Loucy (cell line): Measurements from ENCODE around the gene SLC17A7.

Source experiments
- EZH2phosphoT487 ChIP-seq: fragments of 200-600 bp; IDR thresholded peaks from 2 replicates; pipeline ENCODE4 v1.6.1; 2018; ENCODE audit warnings: antibody characterized with exemption, mild to moderate bottlenecking, moderate library complexity, borderline replicate concordance
- TF ChIP-seq, protein P1 (sequence below): fragments of 200-600 bp; sonication (generic); conservative IDR thresholded peaks from 2 replicates; pipeline ENCODE4 v1.5.1; 2014; ENCODE audit warnings: mild to moderate bottlenecking, antibody characterized with exemption, low read length

DNA sequence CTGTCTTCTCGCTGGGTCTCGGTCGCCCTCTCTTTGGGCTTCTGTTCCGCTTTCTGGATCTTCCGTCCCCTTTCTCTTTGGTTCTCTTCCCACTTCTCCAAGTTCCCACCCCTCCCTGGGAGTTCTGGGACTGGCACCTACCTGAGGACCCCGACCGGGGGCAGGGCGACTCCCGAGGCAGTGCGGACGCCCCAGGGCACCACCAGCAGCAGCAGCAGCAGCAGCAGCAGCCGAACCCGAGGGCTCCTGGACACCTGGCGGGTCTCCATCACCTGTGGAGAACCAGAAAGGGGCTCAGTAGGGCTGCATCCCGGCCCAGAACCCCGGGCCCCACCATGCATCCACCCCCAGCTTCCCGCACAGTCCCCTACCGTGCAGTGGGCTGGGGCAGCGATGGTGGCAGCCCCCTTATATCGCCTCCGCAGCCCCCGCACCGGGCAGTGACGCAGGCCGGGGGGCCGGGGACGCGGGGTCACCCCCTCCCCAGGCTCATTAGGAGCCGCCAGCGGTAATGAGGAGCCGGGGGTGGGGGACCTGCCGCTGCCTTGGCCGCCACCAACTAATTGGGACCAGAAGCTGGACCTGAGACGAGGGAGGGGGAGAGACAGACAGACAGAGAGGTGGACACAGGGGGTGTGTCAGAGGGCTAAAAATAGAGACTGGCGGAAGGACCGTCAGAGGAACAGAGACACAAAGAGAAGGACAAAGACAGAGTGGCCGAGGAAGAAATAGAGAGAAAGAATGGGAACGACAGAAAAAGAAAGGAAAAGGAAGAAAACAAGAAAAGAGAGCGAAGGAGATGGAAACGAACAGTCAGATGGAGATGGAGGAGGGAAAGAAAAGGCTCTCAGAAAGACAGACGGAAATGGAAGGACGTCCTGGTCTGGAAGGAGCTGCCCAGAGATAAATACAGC lies 18.0 kb downstream of the SLC17A7 start, which contains the start of gene PTH2:
- TF ChIP-seq, protein P1, sequence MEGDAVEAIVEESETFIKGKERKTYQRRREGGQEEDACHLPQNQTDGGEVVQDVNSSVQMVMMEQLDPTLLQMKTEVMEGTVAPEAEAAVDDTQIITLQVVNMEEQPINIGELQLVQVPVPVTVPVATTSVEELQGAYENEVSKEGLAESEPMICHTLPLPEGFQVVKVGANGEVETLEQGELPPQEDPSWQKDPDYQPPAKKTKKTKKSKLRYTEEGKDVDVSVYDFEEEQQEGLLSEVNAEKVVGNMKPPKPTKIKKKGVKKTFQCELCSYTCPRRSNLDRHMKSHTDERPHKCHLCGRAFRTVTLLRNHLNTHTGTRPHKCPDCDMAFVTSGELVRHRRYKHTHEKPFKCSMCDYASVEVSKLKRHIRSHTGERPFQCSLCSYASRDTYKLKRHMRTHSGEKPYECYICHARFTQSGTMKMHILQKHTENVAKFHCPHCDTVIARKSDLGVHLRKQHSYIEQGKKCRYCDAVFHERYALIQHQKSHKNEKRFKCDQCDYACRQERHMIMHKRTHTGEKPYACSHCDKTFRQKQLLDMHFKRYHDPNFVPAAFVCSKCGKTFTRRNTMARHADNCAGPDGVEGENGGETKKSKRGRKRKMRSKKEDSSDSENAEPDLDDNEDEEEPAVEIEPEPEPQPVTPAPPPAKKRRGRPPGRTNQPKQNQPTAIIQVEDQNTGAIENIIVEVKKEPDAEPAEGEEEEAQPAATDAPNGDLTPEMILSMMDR = no peak
- no peak for TF ChIP-seq EZH2phosphoT487
